Nephron (organoid): Measurements from ENCODE around the gene USP1.

Source experiments
- H3K27ac Mint-ChIP-seq, 3 experiments: 2 replicates each; pipeline ENCODE4 v1.8.0; 2020; ENCODE audit warnings: mixed read lengths in 3 of 3, mild to moderate bottlenecking in 2 of 3, moderate library complexity in 1 of 3
- H3K27me3 Mint-ChIP-seq: 2 replicates; pipeline ENCODE4 v1.8.0; 2021; ENCODE audit warnings: low read depth, mild to moderate bottlenecking, moderate library complexity, mixed read lengths
- H3K36me3 Mint-ChIP-seq: 2 replicates; pipeline ENCODE4 v1.8.0; 2020; ENCODE audit warnings: low read depth, mixed read lengths
- H3K4me1 Mint-ChIP-seq: 2 replicates; pipeline ENCODE4 v1.8.0; 2020; ENCODE audit warnings: mixed read lengths
- H3K4me3 Mint-ChIP-seq, 3 experiments: 2 replicates each; pipeline ENCODE4 v1.8.0; 2020; ENCODE audit warnings: mild to moderate bottlenecking in 3 of 3, mixed read lengths in 3 of 3, moderate library complexity in 2 of 3
- H3K9me3 Mint-ChIP-seq: 2 replicates; pipeline ENCODE4 v1.8.0; 2020; ENCODE audit warnings: mixed read lengths
- CTCF ChIP-seq, 3 experiments: fragments of 200-600 bp; sonication (generic); IDR thresholded peaks; one replicate each; pipeline ENCODE4 v1.5.0; 2021; ENCODE audit warnings: antibody characterized with exemption in 3 of 3; ENCODE audit not compliant: unreplicated experiment in 3 of 3

Gene USP1

DNA sequence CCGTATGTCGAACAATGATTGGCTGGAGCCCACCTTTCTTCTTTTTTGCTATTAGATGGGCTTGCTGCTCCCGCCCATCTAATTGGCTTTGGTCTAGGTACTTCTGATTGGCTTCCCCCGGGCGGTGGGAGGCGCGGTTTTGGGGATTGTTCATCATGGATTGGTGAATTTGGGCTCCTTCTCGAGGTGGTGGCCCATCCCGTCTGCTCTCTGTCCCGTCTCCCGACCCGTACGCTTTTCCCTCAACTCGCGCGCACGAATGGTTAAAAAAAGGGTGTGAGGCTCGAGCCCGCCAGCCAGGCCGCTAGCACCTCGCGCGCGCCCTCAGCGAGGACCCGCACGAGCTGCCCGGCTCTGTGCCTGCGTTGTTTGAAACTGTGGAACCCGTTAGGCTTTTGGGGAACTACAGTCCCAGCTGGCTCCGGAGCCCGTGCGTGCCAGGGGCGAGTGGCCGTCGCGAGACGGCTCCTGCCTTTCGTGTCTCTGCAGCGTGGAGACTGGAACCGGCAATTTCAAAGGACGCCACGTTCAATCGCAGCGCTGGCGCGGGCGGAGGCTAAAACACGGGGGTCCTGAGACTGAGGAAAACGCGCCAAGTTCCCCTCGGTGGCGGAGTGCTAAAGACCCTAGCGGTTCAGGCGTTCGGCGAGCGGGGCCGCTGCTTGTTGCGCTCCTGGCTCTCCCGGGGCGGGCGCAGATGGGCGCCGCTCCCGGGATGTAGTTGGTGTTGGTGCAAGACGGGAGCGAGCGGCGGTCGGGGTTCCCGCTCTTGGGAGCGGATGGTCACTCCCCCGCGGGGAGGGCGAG, at the start of gene USP1:
TSS of gene USP1 (plus strand) at position 584 of the 807 bp plus-strand sequence. CDS start 2,819 bp downstream, outside the sequence.
- H3K27ac Mint-ChIP-seq: peak within 1 kb of the TSS; percentile 98 to 100 (median 99)
- peaks cover 33% of the 10 kb centered on the region for H3K4me1 Mint-ChIP-seq
- H3K9me3 Mint-ChIP-seq: no peaks in the 10 kb centered on the region
- peak within 1 kb of the TSS; percentile 90 to 93 (median 92) for H3K4me3 Mint-ChIP-seq
- H3K36me3 Mint-ChIP-seq: peaks cover 14% of the 10 kb centered on the region
- TF ChIP-seq CTCF (IDR thresholded peaks at IDR 0.05; ENCODE audit: unreplicated experiment in 3 of 3): no peak
- no peaks in the 10 kb centered on the region for H3K27me3 Mint-ChIP-seq

GRCh38 chr1:62389531-62389930, 47.3 kb upstream of the USP1 start:
- no peak for TF ChIP-seq CTCF (IDR thresholded peaks at IDR 0.05; ENCODE audit: unreplicated experiment in 3 of 3)
- H3K9me3 Mint-ChIP-seq: no peaks in the 10 kb centered on the region
- H3K4me3 Mint-ChIP-seq: no peak overlapping the region
- peaks cover 5% of the 10 kb centered on the region for H3K27me3 Mint-ChIP-seq
- no peak overlapping the region for H3K27ac Mint-ChIP-seq
- peaks cover 50% of the 10 kb centered on the region for H3K4me1 Mint-ChIP-seq
- H3K36me3 Mint-ChIP-seq: no peaks in the 10 kb centered on the region

DNA sequence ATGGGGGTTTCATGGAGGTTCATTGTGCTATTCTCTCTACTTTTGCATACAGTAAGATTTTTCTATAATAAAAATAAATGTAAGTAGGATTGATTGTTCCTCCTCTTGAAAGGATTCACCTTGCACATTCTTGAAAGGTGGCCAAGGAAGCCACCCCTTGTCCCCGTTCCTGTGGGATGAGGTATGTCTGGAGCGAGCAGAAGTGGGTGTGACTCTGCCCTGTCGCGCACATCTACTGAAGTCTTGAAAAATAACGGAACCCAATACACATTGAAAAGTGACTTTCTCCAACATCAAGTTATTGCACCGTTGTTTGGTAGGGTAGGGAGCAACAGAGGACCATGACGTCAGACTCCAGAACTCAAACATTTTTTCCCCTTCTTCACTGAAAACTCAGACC, 46.8 kb upstream of the USP1 start:
- no peak overlapping the region for H3K4me3 Mint-ChIP-seq
- peaks cover 5% of the 10 kb centered on the region for H3K27me3 Mint-ChIP-seq
- peaks cover 45% of the 10 kb centered on the region for H3K4me1 Mint-ChIP-seq
- no peaks in the 10 kb centered on the region for H3K9me3 Mint-ChIP-seq
- H3K27ac Mint-ChIP-seq: peak overlapping the region in 1 of 3 experiments; percentile 81
- no peaks in the 10 kb centered on the region for H3K36me3 Mint-ChIP-seq
- TF ChIP-seq CTCF (IDR thresholded peaks at IDR 0.05; ENCODE audit: unreplicated experiment in 3 of 3): no peak

- Mint-ChIP-seq H3K4me1 (peaks cover 34% of the 10 kb centered on the region), H3K9me3 (no peaks in the 10 kb centered on the region)
These were observed 45.4 kb upstream of the USP1 start for GRCh38 chr1:62391369-62391971.

DNA sequence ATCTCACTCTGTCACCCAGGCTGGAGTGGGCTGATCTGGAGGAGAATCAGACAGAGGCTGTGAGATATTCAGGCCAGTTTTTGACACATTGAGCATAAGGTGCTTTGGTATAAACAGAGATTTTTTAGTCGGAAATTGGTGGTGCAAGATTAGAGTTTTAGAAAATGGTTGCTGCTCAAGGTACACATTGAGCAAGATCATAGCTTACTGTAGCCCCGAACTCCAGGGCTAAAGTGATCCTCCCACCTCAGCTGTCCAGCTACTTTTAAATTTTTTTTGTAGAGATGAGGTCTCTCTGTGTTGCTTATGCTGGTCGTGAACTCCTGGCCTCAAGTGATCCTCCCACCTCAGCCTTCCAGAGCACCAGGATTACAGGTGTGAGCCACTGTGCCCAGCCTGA, 43.9 kb upstream of the USP1 start:
- peaks cover 5% of the 10 kb centered on the region for H3K27me3 Mint-ChIP-seq
- H3K27ac Mint-ChIP-seq: peak overlapping the region in 1 of 3 experiments; percentile 10
- peaks cover 23% of the 10 kb centered on the region for H3K4me1 Mint-ChIP-seq
- no peak for TF ChIP-seq CTCF (IDR thresholded peaks at IDR 0.05; ENCODE audit: unreplicated experiment in 3 of 3)
- no peaks in the 10 kb centered on the region for H3K36me3 Mint-ChIP-seq
- no peaks in the 10 kb centered on the region for H3K9me3 Mint-ChIP-seq
- H3K4me3 Mint-ChIP-seq: no peak overlapping the region

More at GRCh38 chr1:62391369-62391971, 45.4 kb upstream of the USP1 start:
- Mint-ChIP-seq H3K4me3 (no peak overlapping the region), H3K36me3 (no peaks in the 10 kb centered on the region), H3K27ac (peak overlapping the region in 2 of 3 experiments; percentile 64 to 81), H3K27me3 (peaks cover 5% of the 10 kb centered on the region)
- peak; percentile 36 to 49 (median 41) for TF ChIP-seq CTCF (IDR thresholded peaks at IDR 0.05; ENCODE audit: unreplicated experiment in 3 of 3)
